ENCODE results near the gene WNT3A. TPM values are rescaled to one million over a fixed set of nuclear protein-coding genes. Genes with fewer than 3 reads are reported as not detected.
A peak's percentile ranks its signal among the peaks of the same experiment; 100 is the strongest.

Gene WNT3A
- total RNA-seq, 2 donors from 2014 or later, result 0.14 TPM; not detected in 1

DNA sequence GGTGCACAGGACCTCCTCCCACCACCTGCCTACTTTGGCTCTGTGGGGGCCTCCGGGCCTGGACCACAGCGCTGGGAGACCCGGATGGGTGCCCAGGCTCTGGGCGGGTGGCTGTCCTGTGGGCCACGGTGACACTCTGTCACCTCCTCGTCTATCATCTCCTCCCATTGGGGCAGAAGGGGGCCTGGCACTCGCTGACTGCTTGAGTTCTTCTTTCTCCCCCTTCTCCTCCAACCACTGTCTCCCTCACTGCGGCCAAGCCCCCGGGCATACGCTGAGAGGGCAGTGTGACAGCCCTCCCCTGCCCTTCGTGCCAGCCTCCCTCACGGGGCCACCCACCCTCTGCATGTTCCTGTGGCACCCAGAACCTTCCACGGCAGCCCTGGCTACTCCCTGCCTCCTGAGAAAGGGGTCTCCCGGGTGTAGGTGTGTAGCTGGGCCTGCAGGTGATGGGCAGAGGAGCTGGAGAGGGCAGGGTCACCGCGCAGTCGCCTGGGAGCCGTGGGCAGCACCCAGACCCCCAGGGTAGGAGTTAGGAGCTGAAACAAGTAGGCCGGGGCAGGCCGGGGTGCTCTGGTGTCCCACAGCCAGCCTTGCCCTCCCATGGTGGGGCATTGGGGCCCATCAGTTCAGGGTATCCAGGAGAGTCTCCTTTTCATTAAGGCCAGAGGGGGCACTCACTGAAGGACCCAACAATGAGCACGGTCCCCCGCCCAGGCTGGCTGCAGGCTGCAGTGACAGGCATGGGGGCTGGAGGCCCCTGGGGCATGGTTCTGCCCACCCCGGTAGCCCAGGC lies 66.5 kb downstream of the WNT3A start:
- ATAC-seq (no peak), DNase-seq (no peak)
- intact Hi-C loops (cut with DNase I, micrococcal nuclease), result no loop called here

DNA sequence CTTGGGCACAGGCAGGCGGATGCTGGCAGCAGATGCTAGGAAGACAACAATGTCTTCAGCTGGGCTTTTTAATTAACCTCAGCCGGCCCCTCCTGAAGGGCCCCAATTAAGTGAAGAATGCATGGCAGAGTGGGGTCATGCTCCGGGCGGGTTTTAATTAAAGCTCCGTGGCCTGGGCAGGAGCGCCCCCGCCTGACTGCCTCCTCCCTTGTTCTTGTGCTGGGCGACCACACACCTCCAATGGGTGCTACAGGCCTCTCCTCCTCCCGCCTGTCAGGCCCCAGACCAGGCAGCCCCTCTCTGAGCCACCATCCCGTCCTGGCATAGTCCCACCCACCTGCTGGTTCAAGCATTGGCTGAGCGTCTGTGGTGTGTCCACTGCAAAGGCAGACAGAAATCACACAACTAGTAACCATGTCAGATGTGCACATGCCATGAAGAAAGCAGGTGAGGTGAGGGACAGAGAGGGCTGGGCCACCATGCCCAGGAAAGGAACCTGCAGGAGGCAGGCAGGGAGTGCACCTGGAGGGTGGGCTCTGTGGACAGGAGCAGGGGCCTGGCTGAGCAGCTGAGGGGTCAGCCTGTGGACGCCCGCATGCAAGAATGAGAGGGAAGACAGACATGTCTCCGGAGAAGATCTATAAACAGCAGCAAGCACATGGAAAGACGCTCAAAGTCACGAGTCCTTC lies 67.2 kb downstream of the WNT3A start:
- ATAC-seq, result peak; percentile 65
- intact Hi-C loops (cut with DNase I, micrococcal nuclease), result no loop called here

DNA sequence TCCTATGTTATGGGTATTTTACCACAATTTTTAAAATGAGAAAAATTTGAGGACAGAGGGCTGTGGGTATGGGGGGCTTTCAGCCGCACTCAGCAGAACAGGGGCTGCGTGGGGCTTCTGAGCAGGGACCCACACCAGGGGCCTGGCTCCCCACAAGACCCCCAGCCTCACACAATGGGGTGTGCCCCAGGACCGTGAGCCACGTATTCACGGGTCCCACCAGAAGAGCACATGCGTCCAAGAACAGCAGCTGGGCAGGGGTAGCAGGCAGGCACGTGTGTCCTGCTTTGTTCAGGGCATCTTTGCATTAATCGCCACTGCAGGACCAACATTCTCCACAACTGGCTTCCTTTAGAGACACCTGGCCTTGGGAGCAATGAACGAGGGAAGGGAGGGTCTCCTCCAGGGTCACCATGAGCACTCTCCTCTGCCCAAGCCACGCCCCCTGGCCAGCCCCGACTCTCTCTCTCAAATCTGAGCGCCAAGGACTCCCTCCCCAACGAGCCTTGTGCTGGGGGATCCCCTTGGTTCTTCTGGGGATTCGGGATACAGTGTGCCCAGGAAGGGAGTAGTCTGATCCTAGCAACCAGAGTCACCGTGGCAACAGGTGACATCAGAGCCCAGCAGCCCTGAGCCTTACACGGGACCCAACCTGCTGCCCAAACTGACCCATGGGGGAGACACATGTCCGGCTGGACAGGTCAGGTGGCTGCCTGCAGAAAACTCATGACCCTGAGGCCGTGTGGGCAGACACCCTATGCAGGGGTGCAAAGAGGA lies 68.3 kb downstream of the WNT3A start:
- intact Hi-C loops (cut with DNase I, micrococcal nuclease), result no loop called here
- ATAC-seq (peak; percentile 31), DNase-seq (no peak)

More for the DNA sequence above, 67.2 kb downstream of the WNT3A start:
- peak in 1 of 2 donors; percentile 49 for DNase-seq

DNA sequence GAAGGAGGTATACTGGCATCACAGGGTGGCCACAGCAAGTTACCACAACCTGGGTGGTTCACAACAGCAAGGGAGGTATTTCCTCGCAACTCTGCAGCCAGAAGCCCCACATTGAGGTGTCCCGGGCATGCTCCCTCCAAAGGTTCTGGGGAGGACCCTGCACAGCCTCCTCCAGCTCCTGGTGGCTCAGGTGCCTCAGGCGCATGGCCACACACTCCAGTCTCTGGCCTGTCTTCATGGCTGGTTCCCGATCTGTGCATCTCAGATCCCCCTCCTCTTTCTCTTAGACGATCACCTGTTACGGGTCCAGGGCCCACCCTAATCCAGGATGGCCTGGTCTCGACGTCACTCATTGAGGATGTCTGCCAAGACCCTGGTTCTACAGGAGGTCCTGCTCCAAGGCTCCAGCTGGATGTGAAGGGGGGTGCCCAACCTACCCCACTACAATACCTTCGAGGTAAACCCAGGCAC lies 69.0 kb downstream of the WNT3A start:
- DNase-seq (no peak), ATAC-seq (no peak)
- intact Hi-C loops (cut with DNase I, micrococcal nuclease), result no loop called here

DNA sequence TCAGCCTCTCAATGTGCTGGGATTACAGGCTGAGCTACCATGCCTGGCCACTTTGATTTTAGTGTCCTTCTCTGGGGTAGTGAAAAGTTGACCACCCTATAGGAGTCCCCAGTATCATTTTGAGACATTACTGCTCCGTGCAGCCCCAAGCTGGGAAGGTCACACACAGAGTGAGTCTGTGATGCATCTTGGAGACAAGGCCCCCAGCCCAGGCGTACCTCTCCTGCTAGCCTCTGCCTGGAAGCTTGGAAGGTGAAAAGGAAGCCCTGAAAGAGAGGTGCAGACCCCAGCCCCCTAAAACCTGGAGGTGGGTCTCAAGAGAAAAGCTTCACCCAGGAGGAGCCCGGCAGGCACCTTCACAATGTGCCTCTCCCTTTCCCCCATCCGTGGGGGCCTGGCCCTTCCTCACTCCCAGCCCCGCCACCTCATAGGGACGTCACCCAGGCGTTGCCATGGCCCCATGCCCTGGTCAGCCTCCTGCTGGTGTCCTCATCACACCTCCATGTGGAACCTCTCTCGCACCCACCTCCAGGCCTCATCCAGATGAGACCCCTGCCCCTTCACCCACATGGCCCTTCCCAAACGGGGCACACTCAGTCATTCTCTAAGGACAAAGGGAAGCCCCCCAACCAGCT lies 70.1 kb downstream of the WNT3A start:
- ATAC-seq (no peak), DNase-seq (no peak)
- intact Hi-C loops (cut with DNase I, micrococcal nuclease), result no loop called here

DNA sequence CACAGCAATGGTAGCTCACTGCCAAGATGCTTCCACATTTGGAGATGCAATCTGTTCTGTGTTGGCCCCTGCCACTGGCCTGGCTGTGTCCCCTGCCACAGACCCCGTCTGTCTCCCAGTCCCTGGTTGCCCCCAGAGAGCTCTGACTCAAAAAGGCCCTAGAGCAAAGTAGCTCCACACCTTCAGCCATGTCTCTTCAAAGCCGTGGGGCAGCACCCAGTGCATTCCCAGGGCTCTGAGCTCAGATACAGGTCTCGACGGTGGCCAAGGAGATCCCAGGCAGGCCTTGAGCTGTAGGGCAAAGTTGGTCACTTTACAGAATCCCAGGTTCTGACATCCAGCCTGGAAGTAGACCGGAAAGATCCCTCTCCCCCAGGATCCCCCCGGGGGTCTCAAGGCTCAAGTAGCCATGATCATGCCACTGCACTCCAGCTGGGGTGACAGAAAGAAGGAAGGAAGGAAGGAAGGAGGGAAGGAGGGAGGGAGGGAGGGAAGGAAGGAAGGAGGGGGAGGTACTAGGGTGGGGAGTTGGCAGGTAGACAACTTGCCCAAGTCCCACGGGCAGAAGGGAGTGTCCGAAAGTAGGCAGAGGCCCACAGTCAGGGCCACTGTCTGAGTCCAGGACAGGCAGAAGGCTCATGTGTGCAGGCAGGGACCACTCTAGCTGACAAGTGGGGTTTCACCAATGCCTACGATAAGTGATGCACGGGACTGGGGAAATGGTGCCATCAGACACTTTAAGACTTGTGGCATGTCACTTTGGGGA lies 71.0 kb downstream of the WNT3A start:
- DNase-seq (no peak), ATAC-seq (no peak)
- intact Hi-C loops (cut with DNase I, micrococcal nuclease), result no loop called here

DNA sequence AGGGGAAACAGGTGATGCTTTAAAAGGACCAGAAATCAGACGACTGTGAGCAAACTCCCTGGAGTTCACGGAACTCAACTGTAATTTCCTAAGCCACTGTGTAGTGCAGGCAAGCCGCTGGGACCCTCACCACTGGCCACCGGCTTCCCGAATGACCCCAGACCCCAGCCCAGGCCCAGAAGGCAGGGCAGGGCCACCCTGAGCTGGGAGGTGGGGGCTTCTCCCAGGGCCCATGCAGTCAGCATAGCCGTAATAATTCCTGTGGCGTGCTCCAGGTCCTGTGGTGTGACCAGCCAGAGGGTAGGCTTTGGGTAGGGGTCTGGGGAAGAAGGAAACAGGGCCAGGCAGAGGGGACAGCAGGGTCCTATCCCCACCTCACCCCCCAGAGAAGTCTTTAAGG lies 72.2 kb downstream of the WNT3A start:
- ATAC-seq (no peak), DNase-seq (no peak)
- intact Hi-C loops (cut with DNase I, micrococcal nuclease), result no loop called here

DNA sequence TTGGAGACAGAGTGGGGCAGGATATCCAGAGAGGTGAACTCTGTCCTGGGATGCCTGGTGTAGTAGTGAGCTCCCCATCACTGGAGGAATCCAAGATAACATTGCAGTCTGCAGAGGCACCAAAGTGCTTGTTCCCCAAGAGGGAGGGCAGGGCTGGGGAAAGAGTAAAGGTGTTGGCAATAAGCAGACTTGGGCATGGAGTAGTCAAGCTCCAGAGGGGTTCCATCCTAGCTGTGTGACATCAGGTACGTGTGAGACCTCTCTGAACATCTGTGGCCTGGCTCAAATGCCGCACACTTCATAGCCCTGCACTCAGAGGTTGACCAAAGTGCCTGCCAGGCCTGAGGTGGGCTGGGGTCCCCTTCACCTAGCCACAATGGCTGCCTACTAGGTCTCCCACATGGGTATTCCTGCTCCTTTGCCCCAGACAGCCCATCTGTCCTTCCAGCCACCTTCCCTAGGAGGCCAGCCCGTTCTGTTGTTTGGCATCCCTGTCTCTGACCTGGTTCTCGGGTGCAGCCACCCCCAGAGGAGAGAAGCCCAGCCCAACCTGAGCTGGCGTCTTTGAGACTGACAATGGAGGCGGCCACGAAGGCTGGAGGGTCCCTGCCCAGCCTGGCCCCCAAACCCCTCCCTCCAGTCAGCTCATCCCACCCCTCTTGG lies 72.9 kb downstream of the WNT3A start:
- DNase-seq (peak in 1 of 2 donors; percentile 21), ATAC-seq (no peak)
- intact Hi-C loops (cut with DNase I, micrococcal nuclease), result no loop called here

DNA sequence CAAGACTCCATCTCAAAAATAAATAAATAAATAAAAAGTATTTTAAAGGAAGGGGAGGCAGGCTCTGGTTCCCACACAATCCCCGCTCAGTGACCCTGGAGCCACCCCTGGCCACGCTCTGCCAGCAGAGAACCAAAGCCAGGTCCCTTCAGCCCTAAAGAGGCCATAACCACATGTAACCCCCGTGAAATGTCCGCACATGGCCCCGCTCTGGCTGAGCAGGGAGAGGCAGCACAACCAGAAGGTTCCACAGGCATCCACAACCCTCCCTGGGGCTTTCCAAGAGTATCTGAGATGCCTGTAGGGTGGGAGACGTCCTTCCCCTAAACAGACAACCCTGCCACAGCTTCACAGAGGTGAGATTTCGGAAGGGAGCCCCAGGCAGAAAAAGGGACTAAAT lies 74.3 kb downstream of the WNT3A start:
- ATAC-seq, result no peak
- DNase-seq, result peak in 1 of 2 donors; percentile 15
- intact Hi-C loops (cut with DNase I, micrococcal nuclease), result no loop called here

DNA sequence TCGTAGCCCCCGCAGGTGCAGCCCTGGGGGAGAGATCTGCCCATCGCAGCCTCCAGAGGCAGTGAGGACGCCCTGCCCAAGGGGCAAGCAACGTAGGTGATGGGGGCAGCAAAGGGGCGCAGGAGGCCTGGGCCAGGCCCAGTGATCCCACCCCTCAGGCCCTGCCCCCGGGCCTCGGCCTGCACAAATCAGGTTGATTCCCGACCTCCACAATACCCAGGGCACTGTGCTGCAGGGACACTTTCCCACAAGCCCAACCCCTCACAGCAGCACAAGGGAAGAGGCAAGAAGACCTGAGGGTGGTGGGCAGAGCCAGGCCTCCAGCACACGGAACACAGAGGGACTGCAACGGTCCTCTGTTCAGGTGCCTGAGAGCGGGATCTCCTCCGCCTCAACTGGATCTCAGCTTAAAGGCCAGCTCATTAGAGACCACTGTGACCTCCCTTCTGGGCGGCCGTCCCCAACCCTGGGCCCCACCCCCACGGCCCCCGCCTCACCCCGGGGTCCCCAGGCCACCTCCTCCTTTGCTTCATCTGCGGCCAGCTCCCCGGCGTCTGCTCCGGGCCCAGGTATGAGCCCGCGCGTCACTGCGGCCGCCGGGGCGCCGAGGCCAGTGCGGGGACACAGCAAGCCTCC lies 74.9 kb downstream of the WNT3A start:
- DNase-seq (no peak), ATAC-seq (peak; percentile 23)
- intact Hi-C loops (cut with DNase I, micrococcal nuclease), result no loop called here

DNA sequence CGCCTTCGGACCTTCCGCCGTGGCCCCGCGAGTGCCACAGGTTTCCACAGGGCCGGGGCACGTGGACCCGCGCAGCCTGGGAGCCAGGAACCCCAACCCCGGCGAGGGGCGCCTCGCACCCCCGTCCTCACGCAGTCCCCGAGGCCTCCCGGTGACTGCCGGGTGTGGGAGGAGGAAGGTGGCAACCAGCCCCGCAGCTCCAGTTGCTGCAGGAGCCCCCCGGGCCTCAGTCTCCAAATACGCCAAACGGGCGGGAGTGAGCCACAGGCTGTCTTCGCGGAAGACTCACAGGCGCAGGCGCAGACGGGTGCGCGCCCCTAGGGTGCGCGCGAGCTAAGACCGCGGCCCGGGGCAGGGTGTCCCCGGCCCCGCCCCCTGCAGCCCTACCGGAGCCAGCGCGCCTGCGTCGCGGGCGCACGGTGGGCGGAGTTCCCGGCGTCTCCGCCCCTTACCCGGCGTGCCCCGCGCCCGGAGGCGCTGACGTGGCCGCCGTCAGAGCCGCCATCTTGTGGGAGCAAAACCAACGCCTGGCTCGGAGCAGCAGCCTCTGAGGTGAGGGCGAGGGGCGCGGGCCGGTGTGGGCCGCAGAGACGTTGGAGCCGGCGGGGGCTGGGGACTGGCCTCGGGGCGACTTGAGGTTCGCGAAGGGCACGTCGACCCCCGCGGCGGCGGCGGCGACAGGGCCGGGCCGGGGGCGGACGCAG lies 75.6 kb downstream of the WNT3A start, which contains the start of gene ARF1:
Gene ARF1, plus strand, starts transcription at position 495 of the 704 bp plus-strand sequence. CDS start 14,407 bp downstream, outside the sequence.
- ATAC-seq (peak; percentile 85), DNase-seq (peak; percentile 89 to 93)
- intact Hi-C loops (cut with DNase I, micrococcal nuclease), result no loop called here

DNA sequence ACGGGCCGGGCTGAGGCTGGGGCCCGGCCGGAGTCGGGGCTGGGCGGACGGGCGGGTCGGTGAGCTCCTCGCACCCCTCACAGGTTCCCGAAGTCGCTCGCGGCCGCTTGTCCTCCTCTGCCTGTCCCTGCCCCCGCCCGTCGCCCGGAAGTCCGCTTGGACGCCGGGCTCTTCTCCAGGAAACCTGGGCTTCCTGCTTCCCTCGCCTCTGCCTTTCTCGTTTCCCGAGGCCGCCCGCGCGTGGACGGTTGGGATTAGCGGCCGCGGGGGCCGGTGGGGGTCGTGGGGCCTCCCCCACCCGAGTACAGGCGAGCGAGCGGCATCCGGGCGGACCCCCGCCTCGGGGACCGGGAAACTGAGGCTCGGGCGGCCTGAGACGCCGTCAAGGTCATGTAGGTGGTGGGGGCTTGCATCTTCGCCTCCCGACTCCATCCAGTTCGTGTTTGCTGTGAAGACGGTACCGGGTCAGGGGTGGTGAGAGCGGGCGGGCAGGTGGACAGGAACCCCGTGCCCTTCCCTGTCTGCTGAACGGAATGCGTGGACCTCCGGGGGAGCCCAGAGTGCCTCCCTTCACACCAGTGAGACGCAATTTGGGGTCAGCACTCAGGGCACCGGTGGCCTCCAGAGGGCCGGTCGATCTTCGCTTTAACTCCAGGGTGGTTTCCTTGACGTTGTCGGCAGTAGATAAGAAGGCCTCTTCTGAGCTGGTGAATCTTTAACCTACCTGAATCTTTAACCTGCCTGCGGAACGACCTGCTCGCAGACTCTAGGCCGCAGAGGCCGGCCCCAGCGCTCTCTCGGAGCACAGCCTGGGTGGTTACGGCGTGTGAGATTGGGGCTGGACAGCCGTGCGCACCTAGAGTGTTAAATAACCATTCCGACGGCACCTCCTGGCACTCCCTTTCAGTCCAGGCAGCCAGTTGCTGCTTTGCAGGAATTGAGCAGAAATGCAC lies 76.4 kb downstream of the WNT3A start:
- peak in 1 of 2 donors; percentile 73 for DNase-seq
- intact Hi-C loops (cut with DNase I, micrococcal nuclease), result no loop called here
- ATAC-seq, result peak; percentile 49

DNA sequence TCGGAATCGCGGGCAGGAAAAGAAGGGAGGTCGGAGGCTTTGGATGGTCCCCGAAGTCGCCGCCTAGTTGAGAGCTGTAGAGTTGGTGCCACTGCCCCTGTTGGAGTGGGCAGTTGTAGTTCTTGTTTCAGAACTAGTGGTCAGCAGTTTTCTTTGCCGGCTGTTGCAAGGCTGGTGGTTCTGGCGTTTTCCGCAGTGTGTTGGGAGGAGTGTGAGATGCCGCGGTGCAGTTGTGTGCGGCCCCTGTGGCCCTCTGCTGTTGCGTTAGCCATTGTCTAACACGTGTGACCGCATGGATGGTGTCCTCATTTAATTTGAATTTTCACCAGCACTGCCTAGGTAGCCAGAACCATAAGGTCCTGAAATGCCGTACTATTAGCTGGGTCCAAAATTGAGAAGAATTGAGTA lies 77.1 kb downstream of the WNT3A start:
- no peak for ATAC-seq
- intact Hi-C loops (cut with DNase I, micrococcal nuclease), result no loop called here
- no peak for DNase-seq

DNA sequence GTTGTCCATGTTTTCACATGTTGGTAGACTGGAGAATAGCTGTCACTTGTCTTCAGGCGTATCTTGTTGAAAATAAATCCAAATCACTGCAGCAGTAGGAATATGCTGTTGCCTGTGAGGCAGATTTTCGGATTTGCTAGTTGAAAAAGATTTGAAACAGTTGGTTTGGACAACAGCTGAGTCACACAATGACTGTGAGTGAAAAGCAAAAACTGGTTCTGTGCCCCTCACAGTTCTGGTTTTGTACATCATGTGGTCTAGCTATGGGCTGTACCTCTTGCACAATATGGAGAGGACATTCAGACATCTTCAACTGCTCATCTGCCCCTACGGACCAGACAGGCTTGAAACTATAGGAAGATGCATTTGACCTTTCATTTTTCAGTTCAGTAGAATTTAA lies 77.5 kb downstream of the WNT3A start:
- no peak for ATAC-seq
- intact Hi-C loops (cut with DNase I, micrococcal nuclease), result no loop called here
- DNase-seq, result no peak

DNA sequence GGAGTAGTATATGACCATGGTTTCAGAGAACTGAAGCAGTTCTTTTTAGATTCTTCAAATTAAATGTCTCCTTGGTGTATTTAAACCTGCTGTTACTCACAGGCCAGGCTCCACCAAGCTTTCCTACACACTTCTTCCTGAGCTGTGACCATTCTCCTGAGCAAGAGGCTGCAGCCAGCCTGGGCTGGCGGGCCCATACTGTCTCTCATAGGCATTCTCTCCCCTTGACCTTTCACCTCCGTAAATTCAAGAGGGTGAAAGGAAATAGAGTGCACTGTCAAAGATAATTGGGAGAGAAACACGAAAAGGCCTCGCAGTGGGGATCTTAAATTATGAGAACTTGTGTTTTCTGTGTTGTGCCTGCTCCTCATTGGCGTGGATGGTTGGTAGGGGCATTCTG lies 78.0 kb downstream of the WNT3A start:
- ATAC-seq, result no peak
- intact Hi-C loops (cut with DNase I, micrococcal nuclease), result no loop called here
- DNase-seq, result no peak

Data from left colon (tissue), 2 donors.